Lung (tissue), 12 donors: Measurements from ENCODE around the gene NPHP1. TPM values are rescaled to one million over a fixed set of nuclear protein-coding genes. Genes with fewer than 3 reads are reported as not detected.
"Not testable (repeated sequence)": the region's sequence is repeated elsewhere in the genome, so short reads cannot be mapped to it uniquely, and the experiment has no call there.

Experiments used
- ATAC-seq: fragments of 200-7000 bp; cut with Tn5 transposase; one replicate; pipeline ENCODE4 v1.9.1; 2020; ENCODE audit warnings: moderate number of reproducible peaks; ENCODE audit not compliant: insufficient read depth, low FRiP score
- DNase-seq, 3 donors: peaks; one replicate each; pipeline ENCODE4 v3.0.0-alpha.2; 2013 to 2017
- H3K27ac ChIP-seq, 2 donors: one replicate each; pipeline ENCODE4 v1.5.1; 2013; ENCODE audit warnings: mild to moderate bottlenecking in 2 of 2, moderate library complexity in 2 of 2, control low read depth in 1 of 2, inconsistent platforms in 1 of 2, low read depth in 1 of 2, low read length in 1 of 2
- H3K27me3 ChIP-seq, 3 donors: one replicate each; pipeline ENCODE4 v1.5.1; 2013; ENCODE audit warnings: low read length in 2 of 3; ENCODE audit not compliant: control insufficient read depth in 3 of 3, insufficient read depth in 3 of 3
- H3K36me3 ChIP-seq, 4 donors: one replicate each; pipeline ENCODE4 v1.5.1; 2013; ENCODE audit warnings: low read length in 4 of 4, mild to moderate bottlenecking in 1 of 4, moderate library complexity in 1 of 4; ENCODE audit not compliant: control insufficient read depth in 4 of 4, insufficient read depth in 4 of 4
- H3K4me1 ChIP-seq, 5 donors: one replicate each; pipeline ENCODE4 v1.5.1; 2013; ENCODE audit warnings: low read length in 5 of 5, mild to moderate bottlenecking in 2 of 5, moderate library complexity in 1 of 5; ENCODE audit not compliant: control insufficient read depth in 5 of 5, insufficient read depth in 5 of 5
- H3K4me3 ChIP-seq: one replicate; pipeline ENCODE4 v1.5.1; 2013; ENCODE audit warnings: mild to moderate bottlenecking, control low read depth, moderate library complexity
- H3K9ac ChIP-seq, 2 donors: one replicate each; pipeline ENCODE4 v1.5.1; 2013; ENCODE audit warnings: low read length in 2 of 2, control low read depth in 1 of 2; ENCODE audit not compliant: insufficient read depth in 1 of 2
- H3K9me3 ChIP-seq, 4 donors: one replicate each; pipeline ENCODE4 v1.5.1; 2013; ENCODE audit warnings: low read length in 3 of 4, mild to moderate bottlenecking in 1 of 4, moderate library complexity in 1 of 4; ENCODE audit not compliant: control insufficient read depth in 4 of 4, insufficient read depth in 3 of 4
- CTCF ChIP-seq: IDR thresholded peaks from 2 replicates; pipeline ENCODE4 v1.5.1; 2012; ENCODE audit warnings: mild to moderate bottlenecking; ENCODE audit errors: control extremely low read depth, extremely low read depth
- WGBS, 2 donors: extraction: QIAGEN DNeasy Blood & Tissue Kit; methylation state at CpG; one replicate each; pipeline ENCODE4 v1.1.7; 2013; 5-methylcytosine and 5-hydroxymethylcytosine counted together
- polyA plus RNA-seq, 2 donors: library from polyadenylated mRNA; stranded (reverse); fragments of 200-250 nt; gene quantifications; one replicate each; pipeline ENCODE4 v1.2.1, GENCODE V29; 2013
- total RNA-seq, 2 donors: library from RNA; depleted of rRNA in 1 of 2; stranded (reverse); fragments of >200 nt in 1 of 2; gene quantifications; one replicate each; pipeline ENCODE4 v1.2.1, GENCODE V29; 2014 to 2021
- donor health status: control.
- donor health status: control.
- donor health status: Bipolar disorder and iron deficiency.
- donor health status: healthy.
- donor health status: DM: yes; HTN: yes; CAD: no.

Gene NPHP1
- total and polyA plus RNA-seq, 4 donors = 6.0 to 17.1 (median 11.7) TPM

- H3K27me3 ChIP-seq, DNase-seq, H3K4me1 ChIP-seq, H3K4me3 ChIP-seq, H3K9ac ChIP-seq, H3K9me3 ChIP-seq, H3K27ac ChIP-seq, ATAC-seq, H3K36me3 ChIP-seq: not testable (repeated sequence)
- WGBS, 2 donors = 88 to 93% methylated on average over 1 of the region's 1 CpG
These were observed 17.8 kb upstream of the NPHP1 start for GRCh38 chr2:110222626-110223025.

- no peak overlapping the region for H3K27ac ChIP-seq
- 66 to 84% methylated on average over 4 of the region's 4 CpGs for WGBS, 2 donors
- TF ChIP-seq CTCF = no peak
- DNase-seq (no peak), ATAC-seq (no peak)
- peaks cover 0 to 7% (median 2%) of the 10 kb centered on the region in 3 donors for H3K27me3 ChIP-seq
- H3K9me3 ChIP-seq = no peaks in the 10 kb centered on the region
- no peak overlapping the region for H3K4me3 ChIP-seq
- H3K9ac ChIP-seq = no peak overlapping the region
- no peaks in the 10 kb centered on the region for H3K4me1 ChIP-seq
- H3K36me3 ChIP-seq = no peaks in the 10 kb centered on the region
These were observed 17.1 kb upstream of the NPHP1 start for GRCh38 chr2:110221938-110222337.

GRCh38 chr2:110220190-110220564 is 15.4 kb upstream of the NPHP1 start:
- Histone ChIP-seq H3K27me3 (peaks cover 0 to 7% (median 2%) of the 10 kb centered on the region in 3 donors), H3K4me3 (no peak overlapping the region), H3K9ac (no peak overlapping the region), H3K4me1 (no peaks in the 10 kb centered on the region), H3K9me3 (peaks cover 0 to 1% (median 0%) of the 10 kb centered on the region in 4 donors), H3K27ac (no peak overlapping the region), H3K36me3 (no peaks in the 10 kb centered on the region)
- WGBS, 2 donors = 83 to 90% methylated on average over 2 of the region's 2 CpGs
- DNase-seq = no peak
- TF ChIP-seq CTCF = no peak
- ATAC-seq = no peak

- TF ChIP-seq CTCF = no peak
- H3K27ac ChIP-seq = no peak overlapping the region
- no peak for DNase-seq
These were observed 14.8 kb upstream of the NPHP1 start for GRCh38 chr2:110219496-110220189.

GRCh38 chr2:110218889-110219288 is 14.1 kb upstream of the NPHP1 start:
- not testable (repeated sequence) for H3K27me3 ChIP-seq, H3K9ac ChIP-seq, H3K36me3 ChIP-seq, ATAC-seq, H3K9me3 ChIP-seq, H3K4me3 ChIP-seq, DNase-seq, H3K4me1 ChIP-seq, H3K27ac ChIP-seq
- 82% methylated on average over 7 of the region's 7 CpGs for WGBS, 2 donors

More at GRCh38 chr2:110219496-110220189, 14.8 kb upstream of the NPHP1 start:
- no peak for ATAC-seq
- no peak overlapping the region for H3K9ac ChIP-seq
- 45 to 47% methylated on average over 1 of the region's 1 CpG for WGBS, 2 donors
- H3K36me3 ChIP-seq = no peaks in the 10 kb centered on the region
- peaks cover 0 to 7% (median under 1%) of the 10 kb centered on the region in 3 donors for H3K27me3 ChIP-seq
- H3K9me3 ChIP-seq = peaks cover 0 to 1% (median 0%) of the 10 kb centered on the region in 4 donors
- H3K4me1 ChIP-seq = no peaks in the 10 kb centered on the region
- no peak overlapping the region for H3K4me3 ChIP-seq
